ENCODE data around the gene ZNF585A.

GRCh38 chr19:37148214-37148613, 24.3 kb downstream of the ZNF585A start:
- no peak for TF ChIP-seq CTCF (IDR thresholded peaks at IDR 0.05)
- no peak for TF ChIP-seq POLR2A (IDR thresholded peaks at IDR 0.05)

Measured in breast epithelium (tissue), 3 donors.